Body of pancreas (tissue), 4 donors: ENCODE results near the gene LGALS4.
"Not testable (repeated sequence)": the region's sequence is repeated elsewhere in the genome, so short reads cannot be mapped to it uniquely, and the experiment has no call there.

ENCODE experiments used
- CTCF ChIP-seq, 7 experiments: fragments of 450-650 bp in 4 of 7; fragments of 200-600 bp in 3 of 7; sonication (generic) in 3 of 7; IDR thresholded peaks; one replicate each; pipeline ENCODE4 v1.5.1; 2016 to 2019; ENCODE audit warnings: antibody characterized with exemption in 7 of 7
- POLR2A ChIP-seq, 3 donors: fragments of 450-650 bp; IDR thresholded peaks; one replicate each; pipeline ENCODE4 v1.6.1; 2016; ENCODE audit warnings: antibody characterized with exemption in 3 of 3, mild to moderate bottlenecking in 2 of 3

- TF ChIP-seq CTCF, POLR2A (IDR thresholded peaks at IDR 0.05): not testable (repeated sequence)
These were observed 26.7 kb downstream of the LGALS4 start for GRCh38 chr19:38786061-38786460.
